HepG2 (cell line): ENCODE data around the gene ARL4D. TPM values are rescaled to one million over a fixed set of nuclear protein-coding genes. Genes with fewer than 3 reads are reported as not detected.

ENCODE experiments used
- ATF7-NPFF ChIP-seq: sonication (generic); formaldehyde crosslinking; IDR thresholded peaks from 2 replicates; pipeline ENCODE4 v1.8.1; 2023; ENCODE audit warnings: mild to moderate bottlenecking, low read depth, missing genetic modification reagents, moderate library complexity
- BHLHE40 ChIP-seq: IDR thresholded peaks from 2 replicates; pipeline ENCODE4 v1.6.1; 2011; ENCODE audit warnings: low read length, improper control_type of control experiment
- CBX1 ChIP-seq: IDR thresholded peaks from one replicate; pipeline ENCODE4 v1.6.1; 2016; ENCODE audit warnings: antibody characterized with exemption, low read depth
- CBX5 ChIP-seq: sonication (generic); formaldehyde crosslinking; IDR thresholded peaks from 2 replicates; pipeline ENCODE4 v1.4.0; 2020; ENCODE audit warnings: missing genetic modification reagents, borderline replicate concordance
- FOXP1 ChIP-seq, 2 experiments: fragments of 450-650 bp in 1 of 2; IDR thresholded peaks; 2 replicates each; pipeline ENCODE4 v1.6.1; 2017 to 2018; ENCODE audit warnings: antibody characterized with exemption in 1 of 2
- GPBP1L1 ChIP-seq: sonication (generic); formaldehyde crosslinking; IDR thresholded peaks from 2 replicates; pipeline ENCODE4 v1.5.0; 2020; ENCODE audit warnings: mild to moderate bottlenecking, missing genetic modification reagents
- HNRNPH1 ChIP-seq: fragments of 200-400 bp; formaldehyde crosslinking; optimal IDR thresholded peaks from 2 replicates; pipeline ENCODE3; 2017; ENCODE audit warnings: mild to moderate bottlenecking, low read depth, low read length
- MTA1 ChIP-seq: sonication (generic); formaldehyde crosslinking; IDR thresholded peaks from 2 replicates; pipeline ENCODE4 v1.4.0; 2020; ENCODE audit warnings: missing genetic modification reagents, mild to moderate bottlenecking, borderline replicate concordance
- NR1H2 ChIP-seq: sonication (generic); formaldehyde crosslinking; IDR thresholded peaks from 2 replicates; pipeline ENCODE4 v1.8.1; 2022; ENCODE audit warnings: low read depth, missing genetic modification reagents, borderline replicate concordance
- PAX8 ChIP-seq: sonication (generic); formaldehyde crosslinking; IDR thresholded peaks from 2 replicates; pipeline ENCODE4 v1.8.0; 2022; ENCODE audit warnings: mild to moderate bottlenecking, missing genetic modification reagents, borderline replicate concordance
- SP4 ChIP-seq: sonication (generic); formaldehyde crosslinking; IDR thresholded peaks from 2 replicates; pipeline ENCODE4 v1.8.1; 2023; ENCODE audit warnings: mild to moderate bottlenecking, missing genetic modification reagents
- TEAD2 ChIP-seq: sonication (generic); formaldehyde crosslinking; IDR thresholded peaks from 2 replicates; pipeline ENCODE4 v1.9.0; 2021; ENCODE audit warnings: missing genetic modification reagents
- ZFP36L1 ChIP-seq: sonication (generic); formaldehyde crosslinking; IDR thresholded peaks from 2 replicates; pipeline ENCODE4 v1.8.0; 2022; ENCODE audit warnings: mild to moderate bottlenecking, missing genetic modification reagents, moderate library complexity
- ZFP41 ChIP-seq: sonication (generic); formaldehyde crosslinking; IDR thresholded peaks from 2 replicates; pipeline ENCODE4 v1.4.0; 2020; ENCODE audit warnings: mild to moderate bottlenecking, missing genetic modification reagents, borderline replicate concordance
- ZFP91 ChIP-seq: sonication (generic); formaldehyde crosslinking; IDR thresholded peaks from 2 replicates; pipeline ENCODE4 v1.9.0; 2022; ENCODE audit warnings: missing genetic modification reagents, mild to moderate bottlenecking, borderline replicate concordance
- ZMAT3 ChIP-seq: sonication (generic); formaldehyde crosslinking; conservative IDR thresholded peaks from 2 replicates; pipeline ENCODE4 v1.7.0; 2021; ENCODE audit warnings: missing genetic modification reagents
- ZMYM3 ChIP-seq: sonication (generic); formaldehyde crosslinking; IDR thresholded peaks from 2 replicates; pipeline ENCODE4 v1.5.1; 2020; ENCODE audit warnings: mild to moderate bottlenecking, missing genetic modification reagents
- ZNF3 ChIP-seq: IDR thresholded peaks from 2 replicates; pipeline ENCODE4 v1.7.0; 2017; ENCODE audit warnings: inconsistent platforms
- ZNF33B ChIP-seq: sonication (generic); formaldehyde crosslinking; IDR thresholded peaks from 2 replicates; pipeline ENCODE4 v1.5.1; 2020; ENCODE audit warnings: mild to moderate bottlenecking, missing genetic modification reagents
- ZNF430 ChIP-seq: sonication (generic); formaldehyde crosslinking; IDR thresholded peaks from 2 replicates; pipeline ENCODE4 v1.9.0; 2021; ENCODE audit warnings: mild to moderate bottlenecking, missing genetic modification reagents
- ZNF460 ChIP-seq: sonication (generic); formaldehyde crosslinking; IDR thresholded peaks from 2 replicates; pipeline ENCODE4 v1.5.1; 2020; ENCODE audit warnings: missing genetic modification reagents, mild to moderate bottlenecking, borderline replicate concordance
- ZNF780A ChIP-seq: sonication (generic); formaldehyde crosslinking; IDR thresholded peaks from 2 replicates; pipeline ENCODE4 v1.8.0; 2022; ENCODE audit warnings: mild to moderate bottlenecking, missing genetic modification reagents, moderate library complexity
- polyA plus RNA-seq, 8 experiments: library from polyadenylated mRNA; depleted of rRNA in 3 of 8; stranded (reverse) in 7 of 8; unstranded in 1 of 8; fragments of >200 nt; fragmentation: Illumina TruSeq in 4 of 8; extraction: Trizol in 4 of 8; gene quantifications; 2 replicates each; pipeline versions ENCODE4 v1.2.1 to v1.2.3, GENCODE V29; 2011 to 2016; ENCODE audit warnings: low read depth in 4 of 8, missing spikeins in 1 of 8, mixed read lengths in 1 of 8; ENCODE audit not compliant: insufficient read depth in 1 of 8
- total RNA-seq, 5 experiments: library from RNA; depleted of rRNA; stranded (reverse); fragments of >200 nt; fragmentation: Illumina TruSeq; extraction: Trizol; gene quantifications; 2 replicates each; pipeline ENCODE4 v1.2.3, GENCODE V29; 2016; ENCODE audit warnings: low read depth in 1 of 5
- TF ChIP-seq, protein P1 (sequence below): sonication (generic); formaldehyde crosslinking; IDR thresholded peaks from 2 replicates; pipeline ENCODE4 v1.4.0; 2020; ENCODE audit warnings: mild to moderate bottlenecking, missing genetic modification reagents
- TF ChIP-seq, protein P2 (sequence below): sonication (generic); IDR thresholded peaks from 2 replicates; pipeline ENCODE4 v1.6.1; 2016; ENCODE audit warnings: low read depth, borderline replicate concordance

The ARL4D gene
- total and polyA plus RNA-seq, 2 of the 13 experiments (the other 11 are each of a cell fraction or from before 2014, with no cell fraction given) = 9.0 to 25.9 TPM

DNA sequence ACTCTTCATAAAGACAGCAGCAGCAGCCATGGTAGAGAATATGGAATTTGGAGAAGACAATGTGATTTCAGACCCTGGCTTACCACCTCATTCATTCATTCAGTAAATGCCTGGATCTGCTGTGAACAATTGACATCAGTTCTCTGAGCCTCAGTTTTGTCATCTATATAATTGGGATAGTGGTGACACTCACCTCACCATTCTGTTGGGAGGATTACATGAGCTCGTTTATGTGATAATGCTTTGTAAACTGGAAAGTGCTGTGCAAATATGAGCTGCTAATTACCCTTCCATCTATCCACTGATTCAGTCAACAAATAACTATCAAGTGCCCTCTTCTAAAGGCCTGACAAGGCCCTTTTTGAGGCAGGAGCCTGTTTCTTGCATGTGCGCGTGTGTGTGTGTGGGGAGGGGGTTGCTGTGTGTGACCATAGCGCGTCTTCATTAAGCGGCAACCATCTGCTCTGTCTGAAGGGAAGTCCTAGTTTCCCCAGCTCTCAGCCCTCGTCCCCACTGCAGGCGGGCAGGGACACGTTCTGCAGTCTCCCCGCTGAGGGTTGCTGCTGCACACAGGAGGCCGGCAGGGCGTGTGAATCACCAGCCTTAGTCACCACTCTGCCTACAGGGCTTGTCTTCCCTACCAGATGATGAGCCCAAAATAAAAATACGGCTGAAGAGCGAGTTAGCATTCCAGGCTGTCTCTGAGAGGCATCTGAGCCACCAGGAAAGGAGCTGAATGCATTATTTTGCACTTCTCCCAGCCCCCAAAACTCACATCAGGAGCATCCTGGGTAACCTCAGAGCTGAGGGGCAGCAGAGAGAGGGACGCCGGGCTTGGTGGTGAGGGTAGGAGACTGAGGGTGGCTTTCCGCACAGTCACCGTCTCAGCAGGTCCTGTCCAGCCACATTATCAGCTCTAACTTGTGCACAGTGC, 19.9 kb downstream of the ARL4D start (continued):
- TF ChIP-seq CBX5 (CRISPR knock-in tag) (no peak; the same call in 1 of the 2 replicates), ATF7-NPFF (0 out of 2 replicates have a peak, but pooled peaks have one; percentile 55), FOXP1 (IDR thresholded peaks at IDR 0.05) (no peak), FOXP1 (CRISPR knock-in tag; IDR thresholded peaks at IDR 0.05) (0 out of 2 replicates have a peak, but pooled peaks have one; percentile 9), ZFP91 (CRISPR knock-in tag) (peak; percentile 31; the same call in 1 of the 2 replicates), SP4 (CRISPR knock-in tag) (no peak), PAX8 (no peak), ZNF3 (no peak), HNRNPH1 (no peak), ZMAT3 (CRISPR knock-in tag) (0 out of 2 replicates have a peak, but pooled peaks have one; percentile 69), ZNF460 (CRISPR knock-in tag) (no peak), ZFP41 (CRISPR knock-in tag) (no peak), TEAD2 (CRISPR knock-in tag) (no peak), BHLHE40 (0 out of 2 replicates have a peak, but pooled peaks have one; percentile 6), ZFP36L1 (CRISPR knock-in tag) (no peak), CBX1 (no peak), ZNF430 (CRISPR knock-in tag) (no peak), MTA1 (CRISPR knock-in tag) (no peak; the same call in 1 of the 2 replicates), NR1H2 (CRISPR knock-in tag) (no peak), ZNF33B (CRISPR knock-in tag) (no peak), ZNF780A (CRISPR knock-in tag) (no peak), ZMYM3 (CRISPR knock-in tag) (no peak), GPBP1L1 (CRISPR knock-in tag) (no peak)
- TF ChIP-seq, protein P1, sequence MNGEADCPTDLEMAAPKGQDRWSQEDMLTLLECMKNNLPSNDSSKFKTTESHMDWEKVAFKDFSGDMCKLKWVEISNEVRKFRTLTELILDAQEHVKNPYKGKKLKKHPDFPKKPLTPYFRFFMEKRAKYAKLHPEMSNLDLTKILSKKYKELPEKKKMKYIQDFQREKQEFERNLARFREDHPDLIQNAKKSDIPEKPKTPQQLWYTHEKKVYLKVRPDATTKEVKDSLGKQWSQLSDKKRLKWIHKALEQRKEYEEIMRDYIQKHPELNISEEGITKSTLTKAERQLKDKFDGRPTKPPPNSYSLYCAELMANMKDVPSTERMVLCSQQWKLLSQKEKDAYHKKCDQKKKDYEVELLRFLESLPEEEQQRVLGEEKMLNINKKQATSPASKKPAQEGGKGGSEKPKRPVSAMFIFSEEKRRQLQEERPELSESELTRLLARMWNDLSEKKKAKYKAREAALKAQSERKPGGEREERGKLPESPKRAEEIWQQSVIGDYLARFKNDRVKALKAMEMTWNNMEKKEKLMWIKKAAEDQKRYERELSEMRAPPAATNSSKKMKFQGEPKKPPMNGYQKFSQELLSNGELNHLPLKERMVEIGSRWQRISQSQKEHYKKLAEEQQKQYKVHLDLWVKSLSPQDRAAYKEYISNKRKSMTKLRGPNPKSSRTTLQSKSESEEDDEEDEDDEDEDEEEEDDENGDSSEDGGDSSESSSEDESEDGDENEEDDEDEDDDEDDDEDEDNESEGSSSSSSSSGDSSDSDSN = peak; percentile 85
- TF ChIP-seq, protein P2, sequence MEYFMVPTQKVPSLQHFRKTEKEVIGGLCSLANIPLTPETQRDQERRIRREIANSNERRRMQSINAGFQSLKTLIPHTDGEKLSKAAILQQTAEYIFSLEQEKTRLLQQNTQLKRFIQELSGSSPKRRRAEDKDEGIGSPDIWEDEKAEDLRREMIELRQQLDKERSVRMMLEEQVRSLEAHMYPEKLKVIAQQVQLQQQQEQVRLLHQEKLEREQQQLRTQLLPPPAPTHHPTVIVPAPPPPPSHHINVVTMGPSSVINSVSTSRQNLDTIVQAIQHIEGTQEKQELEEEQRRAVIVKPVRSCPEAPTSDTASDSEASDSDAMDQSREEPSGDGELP = peak; percentile 30; the same call in 1 of the 2 replicates
